ENCODE data around the gene DCLK2. TPM values are rescaled to one million over a fixed set of nuclear protein-coding genes. Genes with fewer than 3 reads are reported as not detected.

The DCLK2 gene
- total RNA-seq, 2 experiments from 2014 or later = not detected

DNA sequence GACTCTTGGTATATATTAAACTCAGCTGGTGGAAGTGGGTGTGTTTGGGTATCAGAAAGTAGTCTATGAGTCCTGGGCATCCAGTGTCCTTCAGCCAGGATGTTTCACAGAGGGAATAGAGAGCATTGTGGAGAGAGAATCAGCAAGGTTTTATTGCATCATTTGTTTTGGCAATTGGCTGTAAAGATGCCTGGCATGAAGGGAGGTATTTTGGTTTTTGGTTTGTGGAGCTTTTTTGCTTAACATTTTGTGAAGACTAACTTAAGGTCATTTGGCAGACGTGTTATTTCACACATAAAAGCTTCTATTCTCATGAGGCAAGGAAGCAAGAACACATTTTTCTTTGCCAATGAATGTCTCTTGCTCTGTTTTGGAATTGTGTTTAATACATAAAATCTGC is 71.1 kb downstream of the DCLK2 start:
- intact Hi-C loops (cut with micrococcal nuclease; ENCODE audit: unreplicated experiment) = no loop called here
- no peak for TF ChIP-seq EZH2phosphoT487 (IDR thresholded peaks at IDR 0.05; ENCODE audit: borderline replicate concordance, low read depth, low read length)
- TF ChIP-seq, protein P1, sequence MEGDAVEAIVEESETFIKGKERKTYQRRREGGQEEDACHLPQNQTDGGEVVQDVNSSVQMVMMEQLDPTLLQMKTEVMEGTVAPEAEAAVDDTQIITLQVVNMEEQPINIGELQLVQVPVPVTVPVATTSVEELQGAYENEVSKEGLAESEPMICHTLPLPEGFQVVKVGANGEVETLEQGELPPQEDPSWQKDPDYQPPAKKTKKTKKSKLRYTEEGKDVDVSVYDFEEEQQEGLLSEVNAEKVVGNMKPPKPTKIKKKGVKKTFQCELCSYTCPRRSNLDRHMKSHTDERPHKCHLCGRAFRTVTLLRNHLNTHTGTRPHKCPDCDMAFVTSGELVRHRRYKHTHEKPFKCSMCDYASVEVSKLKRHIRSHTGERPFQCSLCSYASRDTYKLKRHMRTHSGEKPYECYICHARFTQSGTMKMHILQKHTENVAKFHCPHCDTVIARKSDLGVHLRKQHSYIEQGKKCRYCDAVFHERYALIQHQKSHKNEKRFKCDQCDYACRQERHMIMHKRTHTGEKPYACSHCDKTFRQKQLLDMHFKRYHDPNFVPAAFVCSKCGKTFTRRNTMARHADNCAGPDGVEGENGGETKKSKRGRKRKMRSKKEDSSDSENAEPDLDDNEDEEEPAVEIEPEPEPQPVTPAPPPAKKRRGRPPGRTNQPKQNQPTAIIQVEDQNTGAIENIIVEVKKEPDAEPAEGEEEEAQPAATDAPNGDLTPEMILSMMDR (conservative IDR thresholded peaks at IDR 0.05; ENCODE audit: low read length) = no peak
- no peaks in the 10 kb centered on the region for H3K4me1 ChIP-seq (ENCODE audit: insufficient read depth, low read length, poor library complexity, severe bottlenecking)

DNA sequence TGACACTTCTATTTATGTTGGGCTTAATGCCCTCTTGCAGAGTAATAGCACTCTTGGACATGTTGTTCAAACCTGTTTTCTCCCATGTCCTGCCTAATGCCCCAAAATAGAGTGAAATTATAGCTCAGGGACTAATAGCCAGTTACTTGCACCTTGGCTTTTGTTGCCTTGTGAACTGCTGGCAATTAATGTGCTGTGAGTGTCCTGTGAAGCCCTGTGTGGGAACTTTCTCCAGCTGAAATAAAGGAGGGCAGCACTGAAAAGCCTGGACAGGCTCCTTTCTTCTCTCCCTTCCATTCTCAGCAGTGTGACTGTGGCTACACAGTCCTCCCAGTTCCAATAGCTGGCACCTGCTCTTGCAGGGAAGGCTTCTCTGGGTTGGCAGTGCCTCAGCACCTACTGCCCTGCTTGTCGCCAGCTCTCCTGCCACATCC is 72.4 kb downstream of the DCLK2 start:
- intact Hi-C loops (cut with micrococcal nuclease; ENCODE audit: unreplicated experiment) = no loop called here
- H3K36me3 ChIP-seq (ENCODE audit: insufficient read depth, low read length) = no peaks in the 10 kb centered on the region
- ChIA-PET CTCF (ENCODE audit: unreplicated experiment) (no interaction called here), POLR2A (no interaction called here)
- no peaks in the 10 kb centered on the region for H3K4me1 ChIP-seq (ENCODE audit: insufficient read depth, low read length, poor library complexity, severe bottlenecking)
- no peaks in the 10 kb centered on the region for H3K79me2 ChIP-seq (ENCODE audit: insufficient read depth, low read depth, low read length)
- no peak for TF ChIP-seq EZH2phosphoT487 (IDR thresholded peaks at IDR 0.05; ENCODE audit: borderline replicate concordance, low read depth, low read length)
- TF ChIP-seq, protein P1 (conservative IDR thresholded peaks at IDR 0.05; ENCODE audit: low read length) = no peak
- no peak overlapping the region for H2AFZ ChIP-seq (ENCODE audit: low read length)
- no peaks in the 10 kb centered on the region for H3K9me3 ChIP-seq (ENCODE audit: low read length)
- H3K9me2 ChIP-seq (ENCODE audit: insufficient read depth, low read length) = no peaks in the 10 kb centered on the region
- H3K4me3 ChIP-seq (ENCODE audit: low read depth, low read length, poor library complexity, severe bottlenecking) = no peak overlapping the region
- no peaks in the 10 kb centered on the region for H4K20me1 ChIP-seq (ENCODE audit: insufficient read depth, low read length)
- H3K4me2 ChIP-seq (ENCODE audit: low read length) = no peak overlapping the region
- DNase-seq (ENCODE audit: low spot score) = no peak
- BruUV-seq (replicated peaks) = no TSS peak
- H3K27ac ChIP-seq (ENCODE audit: low read depth, low read length, poor library complexity, severe bottlenecking) = no peak overlapping the region

More for the DNA sequence above, 71.1 kb downstream of the DCLK2 start:
- no peaks in the 10 kb centered on the region for H3K36me3 ChIP-seq (ENCODE audit: insufficient read depth, low read length)
- no peak overlapping the region for H3K4me2 ChIP-seq (ENCODE audit: low read length)
- no peaks in the 10 kb centered on the region for H4K20me1 ChIP-seq (ENCODE audit: insufficient read depth, low read length)
- H3K9me2 ChIP-seq (ENCODE audit: insufficient read depth, low read length) = no peaks in the 10 kb centered on the region
- no peak overlapping the region for H3K4me3 ChIP-seq (ENCODE audit: low read depth, low read length, poor library complexity, severe bottlenecking)
- no peak overlapping the region for H3K27ac ChIP-seq (ENCODE audit: low read depth, low read length, poor library complexity, severe bottlenecking)
- no peak for DNase-seq (ENCODE audit: low spot score)
- BruUV-seq (replicated peaks) = no TSS peak
- CTCF ChIA-PET (ENCODE audit: unreplicated experiment) = no interaction called here
- POLR2A ChIA-PET = interaction anchor here (0.6 to 0.7 kb wide), 3 partner anchors 68 to 1395 kb away, joined by 3 to 6 read pairs (median 3); no protein-coding TSS in a partner anchor
- no peak overlapping the region for H2AFZ ChIP-seq (ENCODE audit: low read length)
- no peaks in the 10 kb centered on the region for H3K9me3 ChIP-seq (ENCODE audit: low read length)
- H3K79me2 ChIP-seq (ENCODE audit: insufficient read depth, low read depth, low read length) = no peaks in the 10 kb centered on the region

DNA sequence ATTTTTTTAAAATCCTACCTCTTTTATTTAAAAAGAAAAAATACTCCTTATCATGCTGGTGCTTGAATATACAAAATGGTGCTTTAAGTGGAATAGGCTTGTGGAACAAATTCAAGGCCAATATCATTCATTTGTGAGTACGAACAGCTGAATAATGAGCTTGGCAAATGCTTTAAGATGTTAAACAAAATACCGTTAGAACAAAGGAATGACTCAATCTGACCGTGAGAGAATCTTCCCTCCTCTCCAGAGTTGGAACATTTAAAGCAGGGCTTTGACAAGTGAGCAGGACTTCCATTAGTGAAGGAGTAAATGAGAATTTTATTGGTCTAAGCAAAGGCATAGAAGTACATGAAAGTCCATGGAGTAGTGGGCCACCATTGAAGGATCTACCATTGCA is 74.5 kb downstream of the DCLK2 start:
- Histone ChIP-seq H3K4me3 (ENCODE audit: low read depth, low read length, poor library complexity, severe bottlenecking) (no peak overlapping the region), H2AFZ (ENCODE audit: low read length) (no peak overlapping the region), H3K4me1 (ENCODE audit: insufficient read depth, low read length, poor library complexity, severe bottlenecking) (no peaks in the 10 kb centered on the region), H3K9me3 (ENCODE audit: low read length) (no peaks in the 10 kb centered on the region), H3K27ac (ENCODE audit: low read depth, low read length, poor library complexity, severe bottlenecking) (no peak overlapping the region), H4K20me1 (ENCODE audit: insufficient read depth, low read length) (no peaks in the 10 kb centered on the region), H3K36me3 (ENCODE audit: insufficient read depth, low read length) (no peaks in the 10 kb centered on the region), H3K4me2 (ENCODE audit: low read length) (no peak overlapping the region), H3K79me2 (ENCODE audit: insufficient read depth, low read depth, low read length) (no peaks in the 10 kb centered on the region), H3K9me2 (ENCODE audit: insufficient read depth, low read length) (no peaks in the 10 kb centered on the region)
- intact Hi-C loops (cut with micrococcal nuclease; ENCODE audit: unreplicated experiment) = no loop called here
- POLR2A ChIA-PET = no interaction called here
- CTCF ChIA-PET (ENCODE audit: unreplicated experiment) = no interaction called here
- TF ChIP-seq, protein P1 (conservative IDR thresholded peaks at IDR 0.05; ENCODE audit: low read length) = no peak
- TF ChIP-seq EZH2phosphoT487 (IDR thresholded peaks at IDR 0.05; ENCODE audit: borderline replicate concordance, low read depth, low read length) = no peak
- DNase-seq (ENCODE audit: low spot score) = no peak
- BruUV-seq (replicated peaks) = no TSS peak

All from OCI-LY7 (cell line).